ENCODE results near the gene ADAMTS20. TPM values are rescaled to one million over a fixed set of nuclear protein-coding genes. Genes with fewer than 3 reads are reported as not detected.
"Not testable (repeated sequence)": the region's sequence is repeated elsewhere in the genome, so short reads cannot be mapped to it uniquely, and the experiment has no call there.

ADAMTS20 gene
- total RNA-seq, 2 experiments from 2014 or later, result not detected

GRCh38 chr12:43556057-43556456 lies 4.1 kb upstream of the ADAMTS20 start:
- intact Hi-C loops (cut with micrococcal nuclease), result no loop called here
- no peak overlapping the region for H3K4me3 Mint-ChIP-seq
- H3K27ac Mint-ChIP-seq, result no peak overlapping the region
- peaks cover 19% of the 10 kb centered on the region for H3K27me3 Mint-ChIP-seq
- POLR2A ChIA-PET, result no interaction called here
- H3K36me3 Mint-ChIP-seq, result no peaks in the 10 kb centered on the region
- no peaks in the 10 kb centered on the region for H3K4me1 Mint-ChIP-seq (ENCODE audit: low read depth)
- CTCF ChIA-PET, result no interaction called here
- no peak for DNase-seq
- H3K9me3 Mint-ChIP-seq, result peaks cover 26% of the 10 kb centered on the region

GRCh38 chr12:43551279-43551970 lies 578 bp downstream of the ADAMTS20 start:
- H3K36me3 Mint-ChIP-seq, result no peaks in the 10 kb centered on the region
- CTCF ChIA-PET, result no interaction called here

GRCh38 chr12:43550831-43551271 lies 1.2 kb downstream of the ADAMTS20 start:
- Mint-ChIP-seq H3K27me3 (peaks cover 28% of the 10 kb centered on the region), H3K4me3 (no peak overlapping the region)
- CTCF ChIA-PET, result no interaction called here

More at GRCh38 chr12:43551279-43551970, 578 bp downstream of the ADAMTS20 start:
- no peak for DNase-seq
- Mint-ChIP-seq H3K27ac (no peak overlapping the region), H3K27me3 (peaks cover 28% of the 10 kb centered on the region), H3K9me3 (peaks cover 10% of the 10 kb centered on the region), H3K4me1 (ENCODE audit: low read depth) (no peaks in the 10 kb centered on the region), H3K4me3 (no peak overlapping the region)
- intact Hi-C loops (cut with micrococcal nuclease), result no loop called here
- POLR2A ChIA-PET, result no interaction called here

GRCh38 chr12:43544703-43545102 lies 7.3 kb downstream of the ADAMTS20 start:
- H3K27me3 Mint-ChIP-seq, result peaks cover 2% of the 10 kb centered on the region
- intact Hi-C loops (cut with micrococcal nuclease), result no loop called here
- no peaks in the 10 kb centered on the region for H3K36me3 Mint-ChIP-seq
- H3K27ac Mint-ChIP-seq, result no peak overlapping the region
- CTCF ChIA-PET, result no interaction called here
- no peak for DNase-seq
- H3K4me3 Mint-ChIP-seq, result no peak overlapping the region
- POLR2A ChIA-PET, result no interaction called here
- no peaks in the 10 kb centered on the region for H3K9me3 Mint-ChIP-seq
- H3K4me1 Mint-ChIP-seq (ENCODE audit: low read depth), result no peaks in the 10 kb centered on the region

More at GRCh38 chr12:43550831-43551271, 1.2 kb downstream of the ADAMTS20 start:
- intact Hi-C loops (cut with micrococcal nuclease), result no loop called here
- H3K4me1 Mint-ChIP-seq (ENCODE audit: low read depth), result no peaks in the 10 kb centered on the region
- H3K27ac Mint-ChIP-seq, result no peak overlapping the region
- no peak for DNase-seq
- POLR2A ChIA-PET, result no interaction called here
- H3K9me3 Mint-ChIP-seq, result peaks cover 9% of the 10 kb centered on the region
- H3K36me3 Mint-ChIP-seq, result no peaks in the 10 kb centered on the region

GRCh38 chr12:43540470-43540869 lies 11.5 kb downstream of the ADAMTS20 start:
- ChIA-PET CTCF (no interaction called here), POLR2A (no interaction called here)
- Mint-ChIP-seq H3K27me3 (no peaks in the 10 kb centered on the region), H3K4me1 (ENCODE audit: low read depth) (no peaks in the 10 kb centered on the region), H3K27ac (no peak overlapping the region), H3K9me3 (no peaks in the 10 kb centered on the region), H3K4me3 (no peak overlapping the region), H3K36me3 (no peaks in the 10 kb centered on the region)
- no peak for DNase-seq
- intact Hi-C loops (cut with micrococcal nuclease), result no loop called here

DNA sequence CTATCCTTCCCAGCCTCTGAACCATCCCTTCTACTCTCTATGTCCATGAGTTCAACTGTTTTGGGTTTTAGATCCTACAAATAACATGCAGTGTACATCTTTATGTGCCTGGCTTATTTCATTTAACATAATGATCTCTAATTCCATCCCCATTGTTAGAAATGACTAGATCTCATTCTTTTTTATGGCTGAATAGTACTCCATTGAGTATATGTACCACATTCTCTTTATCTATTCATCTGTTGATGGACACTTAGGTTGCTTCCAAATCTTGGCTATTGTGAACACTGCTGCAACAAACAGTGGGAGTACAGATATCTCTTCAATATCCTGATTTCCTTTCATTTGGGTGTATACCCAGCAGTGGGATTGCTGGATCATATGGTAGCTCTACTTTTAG lies 14.3 kb downstream of the ADAMTS20 start:
- POLR2A ChIA-PET; H3K9me3 Mint-ChIP-seq; CTCF ChIA-PET; H3K36me3 Mint-ChIP-seq; intact Hi-C loops (cut with micrococcal nuclease); H3K4me3 Mint-ChIP-seq; H3K27me3 Mint-ChIP-seq; H3K27ac Mint-ChIP-seq; H3K4me1 Mint-ChIP-seq (ENCODE audit: low read depth); DNase-seq: not testable (repeated sequence)

- no peak for DNase-seq
- CTCF ChIA-PET, result no interaction called here
These were observed 36.0 kb downstream of the ADAMTS20 start for GRCh38 chr12:43516045-43516444.

GRCh38 chr12:43501703-43502102 lies 50.3 kb downstream of the ADAMTS20 start:
- Mint-ChIP-seq H3K27me3 (no peaks in the 10 kb centered on the region), H3K4me1 (ENCODE audit: low read depth) (no peaks in the 10 kb centered on the region), H3K9me3 (no peaks in the 10 kb centered on the region), H3K27ac (no peak overlapping the region), H3K4me3 (no peak overlapping the region), H3K36me3 (no peaks in the 10 kb centered on the region)
- ChIA-PET CTCF (no interaction called here), POLR2A (no interaction called here)
- no peak for DNase-seq
- intact Hi-C loops (cut with micrococcal nuclease), result loop anchor here (2.0 to 5.0 kb wide), 2 partner anchors 175 to 381 kb away; no protein-coding TSS in a partner anchor

More at GRCh38 chr12:43516045-43516444, 36.0 kb downstream of the ADAMTS20 start:
- Mint-ChIP-seq H3K36me3 (no peaks in the 10 kb centered on the region), H3K4me1 (ENCODE audit: low read depth) (no peaks in the 10 kb centered on the region), H3K27ac (no peak overlapping the region), H3K4me3 (no peak overlapping the region), H3K9me3 (no peaks in the 10 kb centered on the region), H3K27me3 (no peaks in the 10 kb centered on the region)
- POLR2A ChIA-PET, result no interaction called here
- intact Hi-C loops (cut with micrococcal nuclease), result no loop called here

- H3K4me3 Mint-ChIP-seq, result no peak overlapping the region
- no peaks in the 10 kb centered on the region for H3K4me1 Mint-ChIP-seq (ENCODE audit: low read depth)
- no peaks in the 10 kb centered on the region for H3K9me3 Mint-ChIP-seq
- H3K27ac Mint-ChIP-seq, result no peak overlapping the region
- no peak for DNase-seq
- ChIA-PET CTCF (no interaction called here), POLR2A (no interaction called here)
- intact Hi-C loops (cut with micrococcal nuclease), result no loop called here
- H3K36me3 Mint-ChIP-seq, result no peaks in the 10 kb centered on the region
- H3K27me3 Mint-ChIP-seq, result no peaks in the 10 kb centered on the region
These were observed 58.7 kb downstream of the ADAMTS20 start for GRCh38 chr12:43493261-43493797.

DNA sequence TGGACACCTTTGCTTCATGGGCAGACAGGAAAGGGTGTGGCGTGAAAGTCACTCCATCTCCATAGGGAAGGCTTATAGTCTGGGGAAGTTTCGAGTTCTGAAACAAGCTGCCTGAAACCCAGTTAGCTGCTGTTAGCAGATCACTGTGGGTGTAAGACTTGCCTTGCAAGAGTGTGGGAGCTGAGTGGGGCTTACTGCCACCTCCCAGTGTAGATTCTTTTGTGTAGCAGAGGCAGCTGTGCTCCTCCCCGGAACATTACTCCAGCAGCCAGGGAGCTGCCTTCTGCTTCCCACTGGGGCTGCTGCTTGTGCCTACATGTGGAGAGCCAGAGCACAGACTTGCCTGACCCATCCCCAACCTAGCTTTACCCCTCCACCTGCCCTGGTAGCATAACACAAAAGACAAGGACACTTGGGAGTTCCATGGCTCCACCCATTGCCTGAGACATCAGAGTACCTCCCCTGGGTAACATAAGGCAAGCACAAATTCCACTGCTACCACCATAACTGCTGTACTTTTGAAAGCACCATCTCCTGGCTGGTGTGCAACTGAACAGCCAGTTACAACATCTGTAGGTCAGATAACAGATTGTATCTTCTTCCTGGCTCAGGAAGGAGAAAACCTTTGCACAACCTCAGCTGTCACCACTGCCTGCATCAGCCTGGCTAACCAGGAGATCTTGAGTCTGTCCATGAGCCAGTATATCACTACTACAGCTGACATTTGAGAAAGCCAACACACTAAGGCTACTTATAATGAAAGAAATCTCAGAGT lies 69.5 kb downstream of the ADAMTS20 start:
- H3K4me1 Mint-ChIP-seq (ENCODE audit: low read depth), result no peaks in the 10 kb centered on the region
- DNase-seq, result no peak
- H3K27me3 Mint-ChIP-seq, result no peaks in the 10 kb centered on the region
- H3K27ac Mint-ChIP-seq, result no peak overlapping the region
- intact Hi-C loops (cut with micrococcal nuclease), result no loop called here
- ChIA-PET CTCF (no interaction called here), POLR2A (no interaction called here)
- no peak overlapping the region for H3K4me3 Mint-ChIP-seq
- no peaks in the 10 kb centered on the region for H3K36me3 Mint-ChIP-seq
- H3K9me3 Mint-ChIP-seq, result peaks cover 9% of the 10 kb centered on the region

- Mint-ChIP-seq H3K9me3 (peaks cover 7% of the 10 kb centered on the region), H3K27me3 (no peaks in the 10 kb centered on the region), H3K27ac (no peak overlapping the region), H3K4me3 (no peak overlapping the region), H3K36me3 (no peaks in the 10 kb centered on the region), H3K4me1 (ENCODE audit: low read depth) (no peaks in the 10 kb centered on the region)
- DNase-seq, result no peak
- ChIA-PET CTCF (no interaction called here), POLR2A (no interaction called here)
- intact Hi-C loops (cut with micrococcal nuclease), result no loop called here
These were observed 71.4 kb downstream of the ADAMTS20 start for GRCh38 chr12:43480591-43480990.

GRCh38 chr12:43462741-43463140 lies 89.3 kb downstream of the ADAMTS20 start:
- no peaks in the 10 kb centered on the region for H3K36me3 Mint-ChIP-seq
- no peak overlapping the region for H3K27ac Mint-ChIP-seq
- intact Hi-C loops (cut with micrococcal nuclease), result no loop called here
- H3K4me1 Mint-ChIP-seq (ENCODE audit: low read depth), result no peaks in the 10 kb centered on the region
- no peak overlapping the region for H3K4me3 Mint-ChIP-seq
- ChIA-PET POLR2A (no interaction called here), CTCF (interaction anchor here (1.9 kb wide), 1 partner anchor 18 kb away, joined by 8 read pairs; no protein-coding TSS in a partner anchor)
- DNase-seq, result no peak
- H3K27me3 Mint-ChIP-seq, result no peaks in the 10 kb centered on the region
- no peaks in the 10 kb centered on the region for H3K9me3 Mint-ChIP-seq
